Panc1 (cell line): ENCODE results near the gene INCA1. TPM values are rescaled to one million over a fixed set of nuclear protein-coding genes. Genes with fewer than 3 reads are reported as not detected.

Experiments
- ATAC-seq: fragments of 200-7000 bp; cut with Tn5 transposase; 2 replicates; pipeline ENCODE4 v1.9.1; 2020; ENCODE audit warnings: mild to moderate bottlenecking, moderate library complexity
- BruUV-seq: library from RNA; stranded (reverse); fragments of 400-500 nt; replicated peaks from 2 replicates; lab custom pipeline; 2021; lab: Mats Ljungman, UMichigan
- CTCF ChIA-PET: fragments of 300-600 bp; sonication (Branson Sonifier 250); formaldehyde crosslinking; loops from one replicate; lab custom pipeline; 2022; ENCODE audit warnings: antibody characterized with exemption; lab: Charles Lee
- POLR2A ChIA-PET: fragments of 300-600 bp; sonication (Branson Sonifier 250); formaldehyde crosslinking; loops from one replicate; lab custom pipeline; 2022; ENCODE audit warnings: antibody characterized with exemption; lab: Charles Lee
- DNase-seq: peaks from one replicate; pipeline ENCODE4 v3.0.0-alpha.2; 2010; ENCODE audit warnings: low read depth, low spot score
- H3K27ac ChIP-seq: 2 replicates; pipeline ENCODE4 v1.5.1; 2011; ENCODE audit warnings: mild to moderate bottlenecking, low read length, inconsistent platforms
- H3K27me3 ChIP-seq: fragments of 200-500 bp; sonication (Bioruptor generic); 2 replicates; pipeline ENCODE4 v1.6.0; 2014; ENCODE audit warnings: low read length, inconsistent platforms; ENCODE audit not compliant: control insufficient read depth, insufficient read depth
- H3K36me3 ChIP-seq: fragments of 200-500 bp; sonication (Bioruptor generic); 2 replicates; pipeline ENCODE4 v1.5.1; 2014; ENCODE audit warnings: inconsistent platforms, mild to moderate bottlenecking, low read length, moderate library complexity; ENCODE audit not compliant: control insufficient read depth, insufficient read depth
- H3K4me1 ChIP-seq: 2 replicates; pipeline ENCODE4 v1.5.1; 2011; ENCODE audit warnings: inconsistent platforms, mild to moderate bottlenecking, low read length, moderate library complexity; ENCODE audit not compliant: control insufficient read depth, insufficient read depth
- H3K4me3 ChIP-seq, 2 experiments: 2 replicates each; pipeline ENCODE4 v1.5.1; 2011 to 2012; ENCODE audit warnings: low read depth in 2 of 2, low read length in 2 of 2, mild to moderate bottlenecking in 2 of 2, inconsistent platforms in 1 of 2, moderate library complexity in 1 of 2
- H3K9me3 ChIP-seq: fragments of 200-500 bp; sonication (Bioruptor generic); 2 replicates; pipeline ENCODE4 v1.5.1; 2014; ENCODE audit warnings: low read depth, mild to moderate bottlenecking, inconsistent platforms, low read length, moderate library complexity; ENCODE audit not compliant: control insufficient read depth, insufficient read depth
- POLR2AphosphoS5 ChIP-seq: IDR thresholded peaks from 2 replicates; pipeline ENCODE4 v1.6.1; 2012; ENCODE audit warnings: mild to moderate bottlenecking, low read depth, low read length, moderate library complexity
- SIN3A ChIP-seq: IDR thresholded peaks from 2 replicates; pipeline ENCODE4 v1.6.1; 2012; ENCODE audit warnings: low read depth, mild to moderate bottlenecking, low read length, moderate library complexity, borderline replicate concordance; ENCODE audit not compliant: insufficient read depth
- TCF7L2 ChIP-seq: IDR thresholded peaks from 2 replicates; pipeline ENCODE4 v1.6.1; 2011; ENCODE audit warnings: mild to moderate bottlenecking, low read depth, low read length, inconsistent platforms
- in situ Hi-C: cut with HindIII; loops from 2 replicates; pipeline ENCODE4 v1.10.0; 2016; ENCODE audit warnings: low sequenced_read_pairs, low pct_unique_long_range_greater_than_20kb
- intact Hi-C: fragments of 100-400 bp; cut with micrococcal nuclease; formaldehyde crosslinking; loops from one replicate; pipeline ENCODE4 v1.10.0; 2022; ENCODE audit not compliant: unreplicated experiment
- total RNA-seq: library from RNA; stranded (reverse); gene quantifications from one replicate; pipeline ENCODE4 v1.2.1, GENCODE V29; 2021; ENCODE audit not compliant: unreplicated experiment
- TF ChIP-seq, protein P1 (sequence below): fragments of 450-650 bp; IDR thresholded peaks from 2 replicates; pipeline ENCODE4 v1.5.1; 2017; ENCODE audit warnings: mild to moderate bottlenecking
- TF ChIP-seq, protein P2 (sequence below), 2 experiments: IDR thresholded peaks; 2 replicates each; pipeline ENCODE4 v1.6.1; 2011 to 2012; ENCODE audit warnings: low read depth in 2 of 2, control low read depth in 1 of 2, low read length in 1 of 2, mild to moderate bottlenecking in 1 of 2, moderate library complexity in 1 of 2; ENCODE audit not compliant: insufficient read depth in 1 of 2

INCA1 gene
- total RNA-seq, 1 experiment from 2014 or later, result 1.7 TPM

GRCh38 chr17:4966844-4967538 lies 30.3 kb downstream of the INCA1 start:
- Histone ChIP-seq H3K27ac (peak overlapping the region; percentile 98), H3K4me3 (peak overlapping the region; percentile 66 to 79), H3K4me1 (peaks cover 15% of the 10 kb centered on the region), H3K9me3 (no peaks in the 10 kb centered on the region), H3K27me3 (no peaks in the 10 kb centered on the region), H3K36me3 (no peaks in the 10 kb centered on the region)
- intact Hi-C loops (no loop called here), in situ Hi-C loops (no loop called here)
- ChIA-PET CTCF (interaction anchor here (0.6 to 1.0 kb wide), 2 partner anchors 21 to 95 kb away, joined by 3 to 4 read pairs; no protein-coding TSS in a partner anchor), POLR2A (interaction anchor here (0.6 to 1.4 kb wide), 3 partner anchors 18 to 97 kb away, joined by 3 to 5 read pairs (median 4); partner anchors contain the start of gene PFN1)
- TF ChIP-seq, protein P1, sequence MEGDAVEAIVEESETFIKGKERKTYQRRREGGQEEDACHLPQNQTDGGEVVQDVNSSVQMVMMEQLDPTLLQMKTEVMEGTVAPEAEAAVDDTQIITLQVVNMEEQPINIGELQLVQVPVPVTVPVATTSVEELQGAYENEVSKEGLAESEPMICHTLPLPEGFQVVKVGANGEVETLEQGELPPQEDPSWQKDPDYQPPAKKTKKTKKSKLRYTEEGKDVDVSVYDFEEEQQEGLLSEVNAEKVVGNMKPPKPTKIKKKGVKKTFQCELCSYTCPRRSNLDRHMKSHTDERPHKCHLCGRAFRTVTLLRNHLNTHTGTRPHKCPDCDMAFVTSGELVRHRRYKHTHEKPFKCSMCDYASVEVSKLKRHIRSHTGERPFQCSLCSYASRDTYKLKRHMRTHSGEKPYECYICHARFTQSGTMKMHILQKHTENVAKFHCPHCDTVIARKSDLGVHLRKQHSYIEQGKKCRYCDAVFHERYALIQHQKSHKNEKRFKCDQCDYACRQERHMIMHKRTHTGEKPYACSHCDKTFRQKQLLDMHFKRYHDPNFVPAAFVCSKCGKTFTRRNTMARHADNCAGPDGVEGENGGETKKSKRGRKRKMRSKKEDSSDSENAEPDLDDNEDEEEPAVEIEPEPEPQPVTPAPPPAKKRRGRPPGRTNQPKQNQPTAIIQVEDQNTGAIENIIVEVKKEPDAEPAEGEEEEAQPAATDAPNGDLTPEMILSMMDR, result no peak
- no peak for TF ChIP-seq SIN3A
- no peak for TF ChIP-seq TCF7L2
- no peak for TF ChIP-seq POLR2AphosphoS5
- TF ChIP-seq, protein P2, sequence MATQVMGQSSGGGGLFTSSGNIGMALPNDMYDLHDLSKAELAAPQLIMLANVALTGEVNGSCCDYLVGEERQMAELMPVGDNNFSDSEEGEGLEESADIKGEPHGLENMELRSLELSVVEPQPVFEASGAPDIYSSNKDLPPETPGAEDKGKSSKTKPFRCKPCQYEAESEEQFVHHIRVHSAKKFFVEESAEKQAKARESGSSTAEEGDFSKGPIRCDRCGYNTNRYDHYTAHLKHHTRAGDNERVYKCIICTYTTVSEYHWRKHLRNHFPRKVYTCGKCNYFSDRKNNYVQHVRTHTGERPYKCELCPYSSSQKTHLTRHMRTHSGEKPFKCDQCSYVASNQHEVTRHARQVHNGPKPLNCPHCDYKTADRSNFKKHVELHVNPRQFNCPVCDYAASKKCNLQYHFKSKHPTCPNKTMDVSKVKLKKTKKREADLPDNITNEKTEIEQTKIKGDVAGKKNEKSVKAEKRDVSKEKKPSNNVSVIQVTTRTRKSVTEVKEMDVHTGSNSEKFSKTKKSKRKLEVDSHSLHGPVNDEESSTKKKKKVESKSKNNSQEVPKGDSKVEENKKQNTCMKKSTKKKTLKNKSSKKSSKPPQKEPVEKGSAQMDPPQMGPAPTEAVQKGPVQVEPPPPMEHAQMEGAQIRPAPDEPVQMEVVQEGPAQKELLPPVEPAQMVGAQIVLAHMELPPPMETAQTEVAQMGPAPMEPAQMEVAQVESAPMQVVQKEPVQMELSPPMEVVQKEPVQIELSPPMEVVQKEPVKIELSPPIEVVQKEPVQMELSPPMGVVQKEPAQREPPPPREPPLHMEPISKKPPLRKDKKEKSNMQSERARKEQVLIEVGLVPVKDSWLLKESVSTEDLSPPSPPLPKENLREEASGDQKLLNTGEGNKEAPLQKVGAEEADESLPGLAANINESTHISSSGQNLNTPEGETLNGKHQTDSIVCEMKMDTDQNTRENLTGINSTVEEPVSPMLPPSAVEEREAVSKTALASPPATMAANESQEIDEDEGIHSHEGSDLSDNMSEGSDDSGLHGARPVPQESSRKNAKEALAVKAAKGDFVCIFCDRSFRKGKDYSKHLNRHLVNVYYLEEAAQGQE (IDR thresholded peaks at IDR 0.05; ENCODE audit: insufficient read depth in 1 of 2, low read depth in 2 of 2, low read length in 1 of 2), result no peak
- DNase-seq (peak; percentile 98), ATAC-seq (peak; percentile 92)
- BruUV-seq, result no TSS peak

DNA sequence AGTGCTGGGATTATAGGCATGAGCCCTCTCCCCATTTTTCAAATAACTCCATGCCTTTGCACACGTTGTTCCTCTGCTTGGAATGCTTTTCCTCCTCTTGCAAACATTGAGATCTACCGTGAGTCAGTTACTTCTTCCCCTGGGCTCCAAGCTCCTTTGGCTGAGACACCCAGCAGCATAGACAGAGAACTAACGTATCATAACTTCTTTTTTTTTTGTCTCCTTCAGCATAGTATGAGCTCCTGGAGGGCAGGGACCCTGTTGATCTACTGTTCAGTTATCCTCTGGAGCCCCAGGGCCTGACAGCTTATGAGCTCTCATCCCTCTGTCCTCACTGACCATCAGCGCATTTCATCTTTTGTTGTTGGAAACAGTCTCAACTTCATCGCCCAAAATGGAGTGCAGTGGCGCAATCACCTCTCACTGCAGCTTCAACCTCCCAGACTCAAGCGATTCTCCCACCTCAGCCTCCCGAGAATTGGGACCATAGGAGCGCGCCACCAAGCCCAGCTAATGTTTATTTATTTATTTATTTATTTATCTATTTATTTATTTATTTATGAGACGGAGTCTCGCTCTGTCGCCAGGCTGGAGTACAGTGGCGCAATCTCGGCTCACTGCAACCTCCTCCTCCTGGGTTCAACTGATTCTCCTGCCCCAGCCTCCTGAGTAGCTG lies 31.9 kb downstream of the INCA1 start:
- CTCF ChIA-PET, result no interaction called here
- H3K36me3 ChIP-seq, result no peaks in the 10 kb centered on the region
- in situ Hi-C loops (no loop called here), intact Hi-C loops (no loop called here)
- no peak for ATAC-seq
- H3K9me3 ChIP-seq, result no peaks in the 10 kb centered on the region
- TF ChIP-seq, protein P2 (IDR thresholded peaks at IDR 0.05; ENCODE audit: insufficient read depth in 1 of 2, low read depth in 2 of 2, low read length in 1 of 2), result no peak
- TF ChIP-seq, protein P1, result no peak
- TF ChIP-seq POLR2AphosphoS5 (no peak), SIN3A (no peak), TCF7L2 (no peak)
- no peak for DNase-seq
- BruUV-seq, result no TSS peak
- H3K4me3 ChIP-seq, result no peak overlapping the region
- peaks cover 15% of the 10 kb centered on the region for H3K4me1 ChIP-seq
- no peak overlapping the region for H3K27ac ChIP-seq
- H3K27me3 ChIP-seq, result no peaks in the 10 kb centered on the region
- POLR2A ChIA-PET, result interaction anchor here (1.0 kb wide), 1 partner anchor 18 kb away, joined by 3 read pairs; no protein-coding TSS in a partner anchor
